Activated CD4-positive, alpha-beta T cell treated with anti-CD3 and anti-CD28 coated beads, Interleukin-2, Interleukin-6, amounts not matched to agents 100 ng/mL and 50 ng/mL, durations not matched to agents 16 hours and 8 hours (primary cell): ENCODE results near the gene TBL1X.
"Not testable (repeated sequence)": the region's sequence is repeated elsewhere in the genome, so short reads cannot be mapped to it uniquely, and the experiment has no call there.

Source experiments
- DNase-seq: peaks from one replicate; pipeline ENCODE4 v3.0.0-alpha.2; 2020

TBL1X gene

DNA sequence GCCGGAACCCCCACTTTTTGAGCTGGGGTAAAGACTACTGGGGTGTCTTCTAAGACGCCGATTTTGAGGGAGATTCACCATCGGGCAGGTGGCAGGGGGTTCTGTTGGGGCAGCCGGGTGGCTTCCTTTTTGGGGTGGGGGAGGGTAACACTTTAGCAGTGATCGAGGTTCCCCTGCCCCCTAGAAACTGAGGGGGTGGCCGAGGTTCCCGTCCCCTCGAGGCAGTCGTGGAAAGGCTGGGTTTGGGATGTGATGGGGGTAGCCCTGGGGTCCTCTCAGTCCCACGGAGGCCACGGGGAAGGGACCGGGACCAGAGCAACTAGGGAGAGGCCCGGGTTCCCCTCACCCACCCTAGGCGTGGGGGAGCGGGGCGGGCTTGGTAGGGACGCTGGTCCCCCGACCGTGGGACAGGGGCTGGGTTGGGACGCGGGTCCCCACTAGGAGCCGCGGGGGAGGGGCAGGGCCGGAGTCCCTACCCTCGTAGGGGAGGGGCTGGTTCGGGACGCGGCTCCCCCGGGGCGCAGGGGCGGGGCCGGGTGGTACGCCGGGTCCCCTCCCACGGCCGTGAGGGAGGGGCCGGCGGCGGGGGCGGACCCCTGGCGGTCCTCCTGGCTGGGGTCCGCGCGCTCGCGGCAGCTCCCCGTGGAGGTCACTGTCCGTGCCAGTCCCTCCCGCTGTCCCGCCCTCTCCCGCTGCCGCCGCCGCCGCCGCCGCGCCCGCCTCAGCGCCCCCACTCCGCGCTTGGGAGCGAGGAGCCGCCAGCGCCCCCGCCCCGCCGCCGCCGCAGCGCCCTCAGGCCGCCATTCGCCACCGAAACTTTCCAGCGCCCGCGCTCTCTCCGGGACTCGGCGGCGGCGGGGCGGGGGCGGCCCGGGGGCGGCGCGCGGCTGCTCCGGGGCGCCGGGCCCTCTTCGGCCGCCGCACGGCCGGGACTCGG, at the start of gene TBL1X:
Gene TBL1X, plus strand, starts transcription at position 624 of the 937 bp plus-strand sequence. CDS start 188,529 bp downstream, outside the sequence.
- DNase-seq, result peak; percentile 78

DNA sequence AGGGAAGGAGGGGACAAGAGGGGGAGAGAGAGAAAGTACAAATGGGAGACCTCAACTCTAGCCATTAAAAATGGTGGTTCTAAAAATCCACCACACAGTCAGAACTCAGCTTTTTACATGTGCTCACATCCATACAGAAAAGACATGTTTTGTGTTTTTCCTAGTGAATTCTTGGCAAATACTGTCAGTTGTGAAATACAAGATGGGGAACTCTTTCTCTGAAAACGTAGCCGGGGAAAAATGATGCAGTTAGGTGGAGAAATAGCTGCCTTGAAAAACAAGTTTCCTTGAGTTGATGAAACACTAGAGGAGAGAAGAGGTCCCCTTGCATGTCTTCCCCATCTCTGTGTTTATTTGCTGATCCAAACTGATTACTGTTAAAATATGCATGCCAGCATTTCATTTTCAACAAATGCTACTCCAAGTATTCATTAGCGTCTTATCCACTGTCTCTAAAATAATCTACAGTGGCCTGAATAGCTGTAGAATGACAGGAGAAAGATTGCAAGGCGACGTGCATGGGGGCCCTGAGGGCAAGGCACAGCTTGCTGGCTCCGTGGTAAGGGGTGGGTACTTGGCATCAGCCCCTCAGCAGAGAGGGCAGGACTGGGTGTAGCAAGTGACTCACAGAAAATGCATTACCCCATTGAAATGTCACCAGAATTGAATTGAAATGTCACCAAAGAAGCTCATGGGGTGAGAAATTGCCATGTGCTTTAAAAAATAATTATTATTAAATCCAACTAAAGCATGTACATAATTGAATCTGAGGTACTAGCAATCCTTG, 48.1 kb upstream of the TBL1X start:
- no peak for DNase-seq

DNA sequence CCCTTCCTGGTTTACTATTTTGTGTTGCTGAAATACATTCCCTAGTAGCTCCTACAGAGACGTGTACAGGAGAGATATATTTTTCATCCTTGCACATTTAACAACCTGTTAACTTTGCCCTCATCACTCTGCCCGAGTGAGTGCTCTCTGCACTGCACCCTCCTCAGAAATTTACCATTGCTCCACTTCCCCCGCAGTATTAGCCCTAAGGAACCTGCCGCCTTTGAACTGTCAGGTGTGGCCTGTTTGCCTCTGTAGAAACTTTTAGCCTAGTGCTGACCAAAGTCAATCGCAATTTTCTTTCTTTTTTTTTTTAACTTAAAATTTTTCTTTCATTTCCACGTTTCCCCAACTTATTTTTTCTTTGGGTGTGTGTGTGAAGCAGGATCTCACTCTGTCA, 46.6 kb upstream of the TBL1X start:
- DNase-seq, result no peak

DNA sequence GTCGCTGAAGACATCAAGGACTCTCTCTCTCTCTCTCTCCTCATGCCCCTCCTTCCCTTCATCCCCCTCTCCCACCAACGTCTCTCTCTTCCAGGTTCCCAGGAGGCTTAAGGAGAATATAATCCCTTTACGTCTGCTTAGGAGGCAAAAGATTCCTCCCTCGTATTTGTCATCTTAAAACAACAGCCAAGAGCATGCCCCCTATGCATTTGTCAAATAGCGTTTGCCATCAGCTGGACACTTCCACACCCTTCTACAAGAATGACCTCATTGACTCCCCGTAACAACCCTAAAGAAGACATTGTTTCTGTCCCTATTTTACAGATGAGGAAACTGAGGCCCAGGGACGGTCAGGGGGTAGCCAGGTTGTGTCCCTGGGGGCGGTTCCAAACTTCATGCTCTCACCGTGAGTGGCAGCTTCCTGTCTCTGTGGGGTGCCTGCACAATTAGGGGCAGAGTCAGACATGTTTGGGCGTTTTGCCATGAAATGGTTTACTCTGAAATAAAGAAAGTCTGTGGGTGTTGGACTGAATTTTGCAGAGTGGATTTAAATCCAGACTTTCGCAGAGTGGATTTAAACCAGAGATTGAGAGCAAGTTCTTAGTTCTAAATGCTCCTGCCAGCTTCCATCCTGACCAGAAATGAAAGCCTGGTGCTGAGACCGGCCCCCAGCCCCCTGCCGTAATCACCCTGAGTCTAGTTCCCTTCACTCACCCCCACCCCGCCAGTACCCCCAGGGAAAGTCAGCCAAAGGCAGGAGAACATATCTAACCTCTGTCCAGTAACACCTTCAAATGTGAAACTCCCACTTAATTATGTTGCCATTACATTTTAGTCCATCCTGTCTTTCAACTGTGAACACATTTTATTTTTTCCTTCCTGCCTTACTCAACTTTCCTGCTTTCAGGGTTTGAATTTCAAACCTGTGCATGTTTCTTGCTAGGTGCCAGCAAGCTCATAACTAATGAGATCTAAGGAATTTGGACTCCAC, 44.3 kb upstream of the TBL1X start:
- no peak for DNase-seq

DNA sequence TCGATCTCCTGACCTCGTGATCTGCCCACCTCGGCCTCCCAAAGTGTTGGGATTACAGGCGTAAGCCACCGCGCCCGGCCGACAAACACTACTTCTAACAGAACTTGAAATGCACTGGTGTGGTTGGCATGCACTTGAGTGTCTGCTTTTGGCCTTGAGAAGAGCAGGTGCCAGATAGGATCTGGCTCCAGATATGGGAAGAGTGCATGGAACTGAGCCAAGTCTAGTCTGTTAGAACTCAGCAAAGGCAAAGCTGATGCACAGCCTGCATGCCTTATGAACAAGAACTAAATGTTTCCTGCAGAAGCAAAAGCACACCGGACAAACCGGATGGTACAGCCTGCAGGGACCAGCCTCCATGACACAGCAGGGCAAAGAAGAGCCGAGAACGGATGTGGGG, 35.1 kb upstream of the TBL1X start:
- no peak for DNase-seq

DNA sequence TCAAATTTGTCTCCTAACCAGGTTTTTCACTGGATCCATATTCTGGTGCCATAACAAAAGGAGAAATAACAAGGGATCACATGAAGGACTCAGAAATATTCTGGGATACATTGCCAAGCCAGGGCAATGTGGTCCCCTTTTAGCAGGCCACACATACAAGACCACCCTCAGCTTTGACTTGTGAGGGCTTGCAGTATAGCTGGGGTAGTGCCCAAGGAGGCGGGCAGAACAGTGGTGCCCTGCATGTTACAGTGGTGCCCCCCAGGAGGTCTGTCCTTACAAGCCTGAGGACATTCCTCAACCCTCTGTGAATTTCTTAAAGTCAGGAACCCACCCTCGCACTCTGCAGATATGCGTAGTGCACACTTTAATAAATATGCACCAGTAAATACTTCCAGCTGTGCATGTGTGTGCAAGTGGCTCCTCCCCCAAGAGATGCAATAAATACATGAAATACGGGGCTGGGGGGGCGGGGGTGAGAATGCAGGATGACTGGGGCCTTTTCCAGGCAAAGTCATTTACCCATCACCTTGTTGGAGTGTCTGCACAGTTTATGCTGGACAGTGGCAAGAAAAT, 34.4 kb upstream of the TBL1X start:
- no peak for DNase-seq

DNA sequence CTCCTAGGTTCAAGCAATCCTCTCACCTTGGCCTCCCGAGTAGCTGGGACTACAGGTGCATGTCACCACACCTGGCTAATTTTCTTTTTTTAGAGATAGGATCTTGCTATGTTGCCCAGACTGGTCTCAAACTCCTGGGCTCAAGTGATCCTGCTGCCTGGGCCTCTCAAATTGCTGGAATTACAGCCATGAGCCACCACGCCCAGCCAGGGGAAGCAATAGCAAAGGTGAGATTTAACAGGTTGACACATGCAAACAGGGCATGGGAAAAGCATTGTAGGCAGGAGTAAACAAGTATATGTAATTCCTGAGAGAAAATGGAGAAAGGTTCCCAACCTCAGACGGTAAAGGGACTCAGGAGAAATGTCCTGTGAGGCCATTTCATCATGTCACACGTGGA, 33.6 kb upstream of the TBL1X start:
- DNase-seq, result no peak

DNA sequence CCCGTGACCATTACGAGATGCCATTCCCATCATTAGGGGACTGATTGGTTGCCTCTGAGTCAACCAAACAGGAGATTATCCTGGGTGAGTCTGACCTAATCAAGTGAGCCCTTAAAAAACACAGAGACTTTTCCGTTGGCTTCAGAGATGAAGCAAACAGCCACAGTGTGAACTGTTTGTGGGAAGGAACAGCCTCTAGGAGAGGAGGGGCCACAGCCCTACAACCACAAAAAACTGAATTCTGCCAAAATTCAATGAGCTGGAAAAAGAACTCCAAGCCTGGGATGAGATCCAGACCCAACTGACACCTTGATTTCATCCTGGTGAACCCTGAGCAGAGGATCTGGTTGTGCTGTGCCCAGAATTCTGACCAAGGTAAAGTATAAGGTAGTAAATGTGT, 31.3 kb upstream of the TBL1X start:
- DNase-seq, result no peak

DNA sequence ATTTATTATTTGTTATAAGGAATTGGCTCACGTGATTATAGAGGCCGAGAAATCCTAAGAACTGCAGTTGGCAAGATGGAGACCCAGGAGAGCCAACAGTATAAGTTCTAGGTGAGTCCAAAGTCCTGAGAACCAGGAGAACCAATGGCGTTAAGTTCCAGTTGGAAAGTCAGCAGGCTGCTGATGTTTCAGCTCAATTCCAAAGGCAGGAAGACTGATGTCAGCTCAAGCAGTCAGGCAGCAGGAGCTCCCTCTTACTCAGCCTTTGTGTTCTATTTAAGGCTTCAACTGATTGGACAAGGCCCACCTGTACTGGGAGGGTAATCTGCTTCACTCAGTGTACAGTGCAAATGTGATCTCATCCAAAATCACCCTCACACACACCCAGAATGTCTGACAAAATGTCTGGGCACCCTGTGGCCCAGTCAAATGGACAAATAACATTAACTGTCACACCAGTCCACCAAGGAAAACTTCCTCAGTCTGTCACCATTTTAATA, 30.8 kb upstream of the TBL1X start:
- DNase-seq, result no peak

DNA sequence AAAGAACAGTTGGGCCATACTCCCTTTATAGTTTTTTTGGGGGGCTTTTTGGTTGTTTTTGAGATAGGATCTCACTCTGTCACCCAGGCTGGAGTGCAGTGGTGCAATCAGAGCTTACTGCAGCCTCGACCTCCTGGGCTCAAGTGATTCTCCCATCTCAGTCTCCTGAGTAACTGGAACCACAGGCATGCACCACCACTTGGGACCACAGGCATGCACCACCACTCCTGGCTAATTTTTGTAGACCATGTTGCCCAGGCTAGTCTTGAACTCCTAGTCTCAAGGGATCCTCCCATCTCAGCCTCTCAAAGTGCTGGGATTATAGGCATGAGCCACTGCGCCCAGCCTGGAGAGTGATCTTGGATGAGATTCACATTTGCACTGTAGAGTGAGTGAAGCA, 29.8 kb upstream of the TBL1X start:
- DNase-seq, result not testable (repeated sequence)

DNA sequence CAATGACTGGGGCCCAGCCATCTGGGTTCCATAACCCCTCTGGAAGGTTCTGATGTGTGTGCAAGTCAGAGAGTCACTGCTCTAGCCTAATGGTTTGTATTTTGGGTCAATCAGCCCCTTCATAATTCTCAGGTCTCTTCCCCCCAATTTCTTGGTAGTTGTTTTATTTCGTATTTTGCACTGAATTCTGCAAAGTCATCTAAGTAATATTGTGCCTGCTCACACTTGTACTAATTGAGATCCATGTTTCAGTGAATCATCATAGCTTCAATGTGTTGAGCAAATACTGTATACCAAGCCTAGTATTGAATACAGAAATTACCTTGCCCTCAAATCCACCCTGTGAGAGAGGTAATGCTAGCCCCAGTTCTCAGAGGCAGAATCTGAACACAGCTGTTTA, 28.0 kb upstream of the TBL1X start:
- DNase-seq, result no peak

DNA sequence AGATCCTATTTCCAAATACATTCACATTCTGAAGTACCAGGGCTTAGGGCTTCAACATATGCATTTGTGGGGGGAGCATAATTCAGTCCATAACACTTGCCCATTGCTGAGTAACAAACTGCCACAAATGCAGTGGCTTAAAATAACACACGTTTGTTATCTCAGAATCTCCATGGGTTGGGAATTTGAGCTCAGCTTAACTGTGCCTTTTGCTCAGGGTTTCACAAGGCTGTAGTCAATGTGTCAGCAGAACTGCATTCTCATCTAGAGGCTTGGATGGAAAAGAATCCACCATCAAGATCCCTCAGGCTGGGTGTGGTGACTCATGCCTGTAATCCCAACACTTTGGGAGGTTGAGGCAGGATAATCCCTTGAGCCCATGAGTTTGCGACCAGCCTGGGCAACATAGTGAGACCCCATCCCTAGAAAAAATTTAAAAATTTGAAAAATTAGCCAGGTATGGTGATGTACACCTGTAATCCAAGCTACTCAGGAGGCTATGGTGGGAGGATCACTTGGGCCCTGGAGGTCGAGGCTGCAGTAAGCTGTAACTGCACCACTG, 25.8 kb upstream of the TBL1X start:
- DNase-seq, result no peak

DNA sequence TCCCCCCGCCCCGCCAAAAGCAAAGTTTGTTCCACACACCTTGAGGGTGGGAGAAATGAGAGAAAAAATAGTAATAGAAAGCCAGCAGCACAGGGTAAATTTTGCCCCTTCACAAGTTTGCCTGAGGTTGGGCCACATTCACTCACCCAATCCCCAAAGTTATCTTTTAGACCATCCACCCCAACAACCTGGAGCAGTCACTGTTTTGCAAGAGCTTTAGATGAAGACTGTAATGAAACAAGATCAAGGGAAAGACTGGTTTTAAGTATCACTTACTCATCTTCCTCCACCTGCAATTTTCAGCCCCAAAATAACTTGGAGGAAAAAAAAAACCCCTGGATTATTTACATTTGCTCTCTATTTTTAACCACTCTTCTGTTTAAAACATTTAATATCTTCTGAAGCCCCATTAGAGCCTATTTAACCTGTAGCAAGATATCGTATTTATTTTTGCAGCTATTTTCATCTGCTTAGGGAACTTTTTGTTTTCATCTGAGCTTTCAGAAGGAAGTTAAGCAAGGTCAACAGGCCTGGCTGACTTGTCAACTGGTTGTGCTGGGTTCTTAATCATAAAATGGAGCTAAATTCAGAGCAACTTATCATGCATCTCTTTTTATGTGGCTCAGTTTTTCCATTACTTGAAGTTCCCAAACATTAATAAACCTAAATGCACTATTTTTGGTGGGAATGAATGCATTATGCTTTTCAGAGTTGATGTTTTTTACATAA, 24.6 kb upstream of the TBL1X start:
- no peak for DNase-seq

DNA sequence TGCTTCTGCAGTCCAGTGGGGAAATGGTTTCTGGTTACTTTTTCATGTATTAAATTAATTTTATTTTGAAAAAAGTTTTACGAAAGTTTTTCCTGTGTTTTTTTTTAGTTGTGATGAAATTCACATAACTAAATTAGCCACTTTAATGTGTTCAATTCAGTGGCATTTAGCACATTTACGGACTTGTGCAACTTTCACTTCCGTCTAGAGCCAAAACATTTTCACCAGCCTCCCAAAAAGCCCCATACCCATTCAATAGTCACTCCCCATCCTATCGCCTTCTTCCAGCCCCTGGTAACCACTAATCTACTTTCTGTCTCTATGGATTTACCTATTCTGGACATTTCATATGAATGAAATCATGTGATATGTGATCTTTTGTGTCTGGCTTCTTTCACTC, 22.8 kb upstream of the TBL1X start:
- no peak for DNase-seq

DNA sequence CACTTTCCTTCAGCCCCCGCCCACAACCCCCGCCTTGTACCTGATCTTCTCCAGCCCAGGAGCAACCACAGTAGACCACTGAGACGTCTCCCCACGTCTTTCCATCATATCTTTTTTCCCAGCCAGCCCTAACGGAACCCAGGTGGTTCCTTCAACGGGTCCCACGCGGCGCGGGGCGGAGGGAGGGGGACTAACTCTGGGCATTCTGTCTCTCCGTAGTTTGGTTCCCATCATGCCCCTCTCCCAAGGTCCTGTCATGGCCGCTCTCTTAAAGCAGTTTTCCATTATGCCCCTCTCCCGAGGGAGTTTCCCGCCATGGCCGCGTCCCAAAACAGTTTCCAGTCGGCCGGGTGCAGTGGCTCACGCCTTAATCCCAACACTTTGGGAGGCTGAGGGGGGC, 21.5 kb upstream of the TBL1X start:
- no peak for DNase-seq

DNA sequence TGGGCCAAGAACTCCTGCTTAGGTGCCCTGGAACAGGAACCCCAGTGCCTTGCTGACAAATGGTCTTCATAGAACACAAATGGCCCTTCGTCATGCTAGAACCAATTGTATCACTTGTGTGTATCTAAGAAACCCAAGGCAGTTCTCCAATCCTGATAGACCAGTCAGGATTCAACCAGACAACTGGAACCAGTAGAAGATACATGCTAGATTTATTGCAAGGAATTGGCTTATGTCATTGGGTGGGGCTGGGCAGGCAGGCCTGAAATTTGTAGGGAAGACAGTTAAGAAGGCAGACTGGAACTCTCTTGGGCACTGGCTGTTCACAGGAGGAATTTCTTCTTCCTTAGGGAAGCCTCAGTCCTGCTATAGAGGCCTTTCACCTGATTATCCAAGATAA, 17.0 kb upstream of the TBL1X start:
- DNase-seq, result no peak

DNA sequence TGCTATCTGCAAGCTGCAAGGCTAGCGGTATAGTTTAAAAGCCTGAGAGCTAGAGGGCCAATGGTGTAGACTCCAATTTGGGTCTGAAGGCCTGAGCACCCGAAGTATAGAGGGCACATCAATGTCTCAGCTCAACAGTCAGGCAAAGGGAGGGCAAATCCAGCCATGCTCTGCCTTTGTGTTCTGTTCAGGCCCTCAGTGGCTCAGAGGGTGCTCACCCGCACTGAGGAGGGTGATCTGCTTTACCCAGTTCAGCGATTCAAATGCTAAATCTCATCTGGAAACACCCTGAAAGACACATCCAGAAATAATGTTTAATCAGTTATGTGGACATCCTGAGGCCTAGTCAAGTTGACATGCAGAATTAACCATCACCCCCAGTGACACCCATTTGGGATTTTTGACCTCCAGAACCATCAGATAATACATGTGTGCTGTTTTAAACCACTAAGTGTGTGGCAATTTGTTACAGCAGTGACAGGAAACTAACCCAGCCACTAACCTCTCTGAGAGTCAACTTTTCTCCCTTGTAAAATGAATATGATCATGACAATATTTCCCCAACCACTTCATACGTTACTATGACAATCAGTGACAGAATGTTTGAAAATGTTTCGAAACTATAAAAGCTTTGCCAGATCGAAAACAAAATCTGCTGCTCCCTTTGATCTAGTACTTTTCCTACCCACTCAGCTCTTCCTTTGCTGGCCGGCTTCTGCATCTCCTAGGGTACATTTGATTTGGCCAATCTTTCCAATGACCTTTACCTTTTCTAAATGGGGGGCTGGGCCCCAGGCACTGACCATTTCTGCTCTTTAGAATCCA, 8.4 kb upstream of the TBL1X start:
- DNase-seq, result peak; percentile 76

DNA sequence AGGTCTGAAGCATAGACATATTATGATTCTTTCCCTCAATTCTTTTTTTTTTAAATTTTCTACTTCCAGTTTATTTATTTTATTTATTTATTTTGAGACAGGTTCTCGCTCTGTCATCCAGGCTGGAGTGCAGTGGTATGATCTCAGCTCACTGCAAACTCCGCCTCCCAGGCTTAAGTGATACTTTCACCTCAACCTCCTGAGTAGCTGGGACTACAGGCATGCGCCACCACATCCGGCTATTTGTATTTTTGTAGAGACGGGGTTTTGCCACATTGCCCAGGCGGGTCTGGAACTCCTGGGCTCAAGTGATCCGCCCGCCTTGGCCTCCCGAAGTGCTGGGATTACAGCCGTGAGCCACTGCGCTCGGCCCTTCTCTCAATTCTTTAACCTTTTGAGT, 6.8 kb upstream of the TBL1X start:
- not testable (repeated sequence) for DNase-seq

DNA sequence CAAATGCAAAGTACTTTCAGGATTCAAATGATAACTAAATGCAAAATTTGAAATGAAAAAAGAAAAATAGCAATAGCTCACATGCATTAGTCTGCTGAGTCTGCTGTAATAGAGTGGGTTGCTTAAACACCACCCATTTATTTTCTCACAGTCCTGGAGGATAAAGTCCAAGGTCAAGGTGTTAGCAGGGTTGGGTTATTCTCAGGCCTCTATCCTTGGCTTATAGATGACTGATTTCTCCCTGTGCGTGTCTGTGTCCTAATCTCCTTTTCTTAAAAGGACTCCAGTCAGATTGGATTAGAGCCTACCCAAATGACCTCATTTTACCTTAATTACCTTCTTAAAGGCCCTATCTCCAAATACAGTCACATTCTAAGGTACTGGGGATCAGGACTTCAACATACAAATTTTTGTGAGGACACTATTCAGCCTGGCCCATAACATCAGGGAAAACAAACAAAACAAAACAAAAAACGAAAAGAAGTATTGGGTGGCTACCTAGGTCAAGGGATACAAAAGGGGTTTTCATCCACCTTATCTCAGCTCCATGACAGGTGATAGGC, 6.3 kb upstream of the TBL1X start:
- DNase-seq, result no peak

DNA sequence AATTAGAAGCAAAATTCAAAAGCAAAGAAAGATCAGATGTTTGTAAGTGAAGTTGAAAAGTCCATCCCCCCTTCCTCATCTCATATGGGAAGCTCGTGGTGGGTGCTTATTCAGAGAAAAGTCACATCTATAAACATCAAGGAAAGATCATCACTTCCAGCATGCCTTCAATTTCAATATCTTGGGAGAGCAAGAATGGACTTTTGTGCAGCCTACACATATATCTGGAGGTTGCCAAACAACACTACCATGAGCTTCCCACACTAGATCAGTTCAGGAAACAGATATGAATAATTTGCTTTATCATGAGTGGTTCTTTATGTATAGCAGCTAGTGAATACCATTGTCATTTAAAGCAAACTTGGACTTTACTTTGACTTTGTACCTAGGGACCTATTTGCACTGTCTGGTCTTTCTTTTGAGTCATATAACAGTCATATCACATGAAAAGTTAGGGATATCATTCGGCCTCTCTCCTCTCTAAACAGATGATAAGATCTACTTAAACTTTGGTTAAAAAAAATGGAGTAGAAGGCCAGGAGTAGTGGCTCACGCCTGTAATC, 5.6 kb upstream of the TBL1X start:
- DNase-seq, result no peak
